Measurements from ENCODE around the gene RNASE12.

RNASE12 gene

GRCh38 chr14:20606902-20607242, 15.7 kb upstream of the RNASE12 start:
- TF ChIP-seq MAX (IDR thresholded peaks at IDR 0.05) (no peak), TEAD4 (IDR thresholded peaks at IDR 0.05) (no peak), EP300 (IDR thresholded peaks at IDR 0.05; ENCODE audit: borderline replicate concordance) (no peak), TCF12 (IDR thresholded peaks at IDR 0.05; ENCODE audit: low read depth) (no peak)

GRCh38 chr14:20606190-20606901, 15.2 kb upstream of the RNASE12 start:
- TF ChIP-seq RAD21 (IDR thresholded peaks at IDR 0.05; ENCODE audit: low read depth) (peak; percentile 92), CREB1 (IDR thresholded peaks at IDR 0.05; ENCODE audit: low read depth) (no peak)

- 0 out of 2 replicates have a peak, but pooled peaks have one; percentile 16 for TF ChIP-seq CEBPB (IDR thresholded peaks at IDR 0.05)
- TF ChIP-seq REST (IDR thresholded peaks at IDR 0.05; ENCODE audit: low read depth): no peak
- TF ChIP-seq YY1 (IDR thresholded peaks at IDR 0.05; ENCODE audit: low read depth): no peak
- no peak for TF ChIP-seq RAD21 (IDR thresholded peaks at IDR 0.05; ENCODE audit: low read depth)
These were observed 12.9 kb upstream of the RNASE12 start for GRCh38 chr14:20603813-20604690.

- no peak for TF ChIP-seq YY1 (IDR thresholded peaks at IDR 0.05; ENCODE audit: low read depth)
- TF ChIP-seq USF1 (IDR thresholded peaks at IDR 0.05): no peak
- TF ChIP-seq NFIC (IDR thresholded peaks at IDR 0.05): no peak
- TF ChIP-seq MAX (IDR thresholded peaks at IDR 0.05): no peak
These were observed 11.4 kb upstream of the RNASE12 start for GRCh38 chr14:20602583-20602982.

- TF ChIP-seq TAF1 (IDR thresholded peaks at IDR 0.05; ENCODE audit: low read depth) (no peak), RAD21 (IDR thresholded peaks at IDR 0.05; ENCODE audit: low read depth) (no peak), CREB1 (IDR thresholded peaks at IDR 0.05; ENCODE audit: low read depth) (no peak), CEBPB (IDR thresholded peaks at IDR 0.05) (no peak), USF1 (IDR thresholded peaks at IDR 0.05) (no peak), FOXM1 (IDR thresholded peaks at IDR 0.05; ENCODE audit: borderline replicate concordance, low read depth) (no peak), TEAD4 (IDR thresholded peaks at IDR 0.05) (no peak), EP300 (IDR thresholded peaks at IDR 0.05; ENCODE audit: borderline replicate concordance) (no peak), YY1 (IDR thresholded peaks at IDR 0.05; ENCODE audit: low read depth) (no peak), TCF12 (IDR thresholded peaks at IDR 0.05; ENCODE audit: low read depth) (no peak), REST (IDR thresholded peaks at IDR 0.05; ENCODE audit: low read depth) (no peak; the same call in 1 of the 2 replicates), ZBTB7A (IDR thresholded peaks at IDR 0.05; ENCODE audit: low read depth) (no peak), NFIC (IDR thresholded peaks at IDR 0.05) (no peak), MAX (IDR thresholded peaks at IDR 0.05) (no peak), EGR1 (IDR thresholded peaks at IDR 0.05) (no peak)
These were observed 10.3 kb upstream of the RNASE12 start for GRCh38 chr14:20601522-20601921.

GRCh38 chr14:20597108-20597507, 5.9 kb upstream of the RNASE12 start:
- TF ChIP-seq TCF12 (IDR thresholded peaks at IDR 0.05; ENCODE audit: low read depth) (no peak), CREB1 (IDR thresholded peaks at IDR 0.05; ENCODE audit: low read depth) (no peak), EGR1 (IDR thresholded peaks at IDR 0.05) (no peak), CEBPB (IDR thresholded peaks at IDR 0.05) (no peak)

Data from Ishikawa (cell line).